ENCODE measurements around the gene RANBP2.

GRCh38 chr2:108813732-108814131, 94.5 kb downstream of the RANBP2 start:
- TF ChIP-seq CTCF (IDR thresholded peaks at IDR 0.05; ENCODE audit: poor library complexity, severe bottlenecking) (no peak), POLR2AphosphoS5 (IDR thresholded peaks at IDR 0.05) (no peak), REST (IDR thresholded peaks at IDR 0.05; ENCODE audit: borderline replicate concordance) (no peak), MXI1 (conservative IDR thresholded peaks at IDR 0.05; ENCODE audit: poor library complexity, severe bottlenecking) (no peak), EP300 (conservative IDR thresholded peaks at IDR 0.05; ENCODE audit: poor library complexity, severe bottlenecking) (no peak), EZH2 (IDR thresholded peaks at IDR 0.05; ENCODE audit: borderline replicate concordance, insufficient read depth, low read length, poor library complexity, severe bottlenecking) (no peak), RAD21 (conservative IDR thresholded peaks at IDR 0.05) (no peak)
